HepG2 (cell line): Measurements from ENCODE around the gene CCDC33. TPM values are rescaled to one million over a fixed set of nuclear protein-coding genes. Genes with fewer than 3 reads are reported as not detected.
A peak's percentile ranks its signal among the peaks of the same experiment; 100 is the strongest.

Experiments used
- ATAC-seq: fragments of 200-7000 bp; cut with Tn5 transposase; 3 replicates; pipeline ENCODE4 v1.9.1; 2020; ENCODE audit warnings: mild to moderate bottlenecking, moderate library complexity
- BruUV-seq: library from RNA; stranded (reverse); fragments of 400-500 nt; replicated peaks from 2 replicates; lab custom pipeline; 2021; lab: Mats Ljungman, UMichigan
- CTCF ChIA-PET: fragments of 300-600 bp; formaldehyde crosslinking; extraction: SDS; loops from one replicate; lab custom pipeline; 2021; ENCODE audit warnings: low total read pairs, inconsistent platforms, low intra/inter-chr PET ratio; lab: Yijun Ruan, JAX
- POLR2A ChIA-PET: fragments of 350-600 bp; sonication (Branson Sonifier 250); formaldehyde crosslinking; loops from one replicate; lab custom pipeline; 2020; ENCODE audit warnings: antibody characterized with exemption, inconsistent platforms; lab: Yijun Ruan, JAX
- DNase-seq: peaks from one replicate; pipeline ENCODE4 v3.0.0-alpha.2; 2015; ENCODE audit warnings: low spot score
- FAIRE-seq: peaks from 3 replicates; lab custom pipeline; 2011; peaks lifted over from hg19 to GRCh38; lab: Jason Lieb, UNC
- H2AFZ ChIP-seq: one replicate; pipeline ENCODE4 v1.6.1; 2011; ENCODE audit warnings: low read length, inconsistent platforms
- H3K27ac ChIP-seq: fragments of 300-600 bp; 3 replicates; pipeline ENCODE4 v1.8.0; 2011; ENCODE audit warnings: mixed run types, mild to moderate bottlenecking, mixed read lengths, low read length, inconsistent platforms; ENCODE audit not compliant: insufficient read depth; ENCODE audit errors: extremely low read length
- H3K27me3 ChIP-seq, 2 experiments: fragments of 200-600 bp in 1 of 2; 2 replicates in 1 of 2; 3 replicates in 1 of 2; pipeline versions ENCODE4 v1.6.0 to v1.8.0; 2011; ENCODE audit warnings: low read length in 2 of 2, mild to moderate bottlenecking in 2 of 2, moderate library complexity in 2 of 2, inconsistent platforms in 1 of 2; ENCODE audit not compliant: insufficient read depth in 2 of 2, control insufficient read depth in 1 of 2
- H3K36me3 ChIP-seq, 2 experiments: fragments of 200-600 bp in 1 of 2; replicated peaks in 1 of 2; 2 replicates in 1 of 2; 3 replicates in 1 of 2; pipeline versions ENCODE4 v1.5.1 to v1.8.0; 2011; ENCODE audit warnings: low read length in 2 of 2, inconsistent platforms in 1 of 2; ENCODE audit not compliant: insufficient read depth in 2 of 2, control insufficient read depth in 1 of 2
- H3K4me1 ChIP-seq: 2 replicates; pipeline ENCODE4 v1.5.1; 2012; ENCODE audit warnings: low read length, inconsistent platforms; ENCODE audit not compliant: insufficient read depth
- H3K4me2 ChIP-seq: 2 replicates; pipeline ENCODE4 v1.6.0; 2011; ENCODE audit warnings: low read depth, low read length, inconsistent platforms
- H3K4me3 ChIP-seq, 3 experiments: fragments of 200-600 bp in 1 of 3; sonication (generic), shearing (Covaris generic) in 1 of 3; replicated peaks in 1 of 3; 2 replicates each; pipeline ENCODE4 v1.5.1; 2011 to 2016; ENCODE audit warnings: low read length in 3 of 3, inconsistent platforms in 2 of 3, low read depth in 2 of 3, mild to moderate bottlenecking in 2 of 3, control low read depth in 1 of 3, mixed read lengths in 1 of 3; ENCODE audit not compliant: insufficient read depth in 1 of 3
- H3K79me2 ChIP-seq: one replicate; pipeline ENCODE4 v1.6.1; 2011; ENCODE audit warnings: low read length, inconsistent platforms; ENCODE audit not compliant: insufficient read depth
- H3K9ac ChIP-seq: 2 replicates; pipeline ENCODE4 v1.6.0; 2011; ENCODE audit warnings: mild to moderate bottlenecking, low read depth, low read length, inconsistent platforms; ENCODE audit not compliant: insufficient read depth
- H3K9me3 ChIP-seq: 2 replicates; pipeline ENCODE4 v1.5.1; 2012; ENCODE audit warnings: mild to moderate bottlenecking, low read length
- H4K20me1 ChIP-seq: 2 replicates; pipeline ENCODE4 v1.6.0; 2011; ENCODE audit warnings: inconsistent platforms, mild to moderate bottlenecking, low read length, moderate library complexity; ENCODE audit not compliant: insufficient read depth
- ARID2 ChIP-seq: sonication (generic); formaldehyde crosslinking; IDR thresholded peaks from 2 replicates; pipeline ENCODE4 v1.8.1; 2022; ENCODE audit warnings: mild to moderate bottlenecking, missing genetic modification reagents, borderline replicate concordance
- ELK4 ChIP-seq: sonication (generic); formaldehyde crosslinking; IDR thresholded peaks from 2 replicates; pipeline ENCODE4 v1.9.0; 2021; ENCODE audit warnings: missing genetic modification reagents, borderline replicate concordance
- JUNB ChIP-seq: sonication (generic); formaldehyde crosslinking; IDR thresholded peaks from 2 replicates; pipeline ENCODE4 v1.8.0; 2022; ENCODE audit warnings: missing genetic modification reagents, mild to moderate bottlenecking, borderline replicate concordance
- NFATC3 ChIP-seq: sonication (generic); formaldehyde crosslinking; IDR thresholded peaks from 2 replicates; pipeline ENCODE4 v1.5.1; 2020; ENCODE audit warnings: mild to moderate bottlenecking, missing genetic modification reagents
- TAF1 ChIP-seq: sonication (generic); formaldehyde crosslinking; IDR thresholded peaks from 2 replicates; pipeline ENCODE4 v1.4.0; 2020; ENCODE audit warnings: missing genetic modification reagents
- TCF7 ChIP-seq: sonication (generic); IDR thresholded peaks from 2 replicates; pipeline ENCODE4 v1.6.1; 2016; ENCODE audit warnings: antibody characterized with exemption, low read depth
- THAP11 ChIP-seq: IDR thresholded peaks from 2 replicates; pipeline ENCODE4 v1.6.1; 2016; ENCODE audit warnings: missing biosample characterization, missing genetic modification reagents
- ZNF143 ChIP-seq: sonication (generic); formaldehyde crosslinking; IDR thresholded peaks from 2 replicates; pipeline ENCODE4 v1.4.0; 2020; ENCODE audit warnings: missing genetic modification reagents
- ZNF180 ChIP-seq: sonication (generic); formaldehyde crosslinking; IDR thresholded peaks from 2 replicates; pipeline ENCODE4 v1.4.0; 2020; ENCODE audit warnings: low read depth, missing genetic modification reagents, borderline replicate concordance
- ZNF276 ChIP-seq: sonication (generic); formaldehyde crosslinking; IDR thresholded peaks from 2 replicates; pipeline ENCODE4 v1.4.0; 2020; ENCODE audit warnings: mild to moderate bottlenecking, low read depth, missing genetic modification reagents
- ZNF496 ChIP-seq: sonication (generic); formaldehyde crosslinking; IDR thresholded peaks from 2 replicates; pipeline ENCODE4 v1.8.1; 2023; ENCODE audit warnings: mild to moderate bottlenecking, moderate library complexity, missing genetic modification reagents; ENCODE audit not compliant: insufficient replicate concordance
- ZNF556 ChIP-seq: sonication (generic); formaldehyde crosslinking; IDR thresholded peaks from 2 replicates; pipeline ENCODE4 v1.4.0; 2020; ENCODE audit warnings: mild to moderate bottlenecking, missing genetic modification reagents, borderline replicate concordance
- ZNF768 ChIP-seq: sonication (generic); formaldehyde crosslinking; IDR thresholded peaks from 2 replicates; pipeline ENCODE4 v1.4.0; 2020; ENCODE audit warnings: missing genetic modification reagents
- WGBS: methylation state at CpG from one replicate; pipeline ENCODE4 v1.1.6; 2017; ENCODE audit warnings: low lambda C conversion rate; 5-methylcytosine and 5-hydroxymethylcytosine counted together
- in situ Hi-C: cut with HindIII; loops from 2 replicates; pipeline ENCODE4 v1.10.0; 2017; ENCODE audit warnings: low pct_unique_long_range_greater_than_20kb; ENCODE audit not compliant: extremely low pct_ligation_motif_present
- intact Hi-C: fragments of 100-400 bp; cut with micrococcal nuclease; formaldehyde crosslinking; loops from one replicate; pipeline ENCODE4 v1.10.0; 2022; ENCODE audit not compliant: unreplicated experiment
- polyA plus RNA-seq, 8 experiments: library from polyadenylated mRNA; depleted of rRNA in 3 of 8; stranded (reverse) in 7 of 8; unstranded in 1 of 8; fragments of >200 nt; fragmentation: Illumina TruSeq in 4 of 8; extraction: Trizol in 4 of 8; gene quantifications; 2 replicates each; pipeline versions ENCODE4 v1.2.1 to v1.2.3, GENCODE V29; 2011 to 2016; ENCODE audit warnings: low read depth in 4 of 8, missing spikeins in 1 of 8, mixed read lengths in 1 of 8; ENCODE audit not compliant: insufficient read depth in 1 of 8
- total RNA-seq, 5 experiments: library from RNA; depleted of rRNA; stranded (reverse); fragments of >200 nt; fragmentation: Illumina TruSeq; extraction: Trizol; gene quantifications; 2 replicates each; pipeline ENCODE4 v1.2.3, GENCODE V29; 2016; ENCODE audit warnings: low read depth in 1 of 5
- TF ChIP-seq, protein P1 (sequence below): IDR thresholded peaks from 2 replicates; pipeline ENCODE4 v1.6.1; 2012; ENCODE audit warnings: inconsistent platforms

Gene CCDC33
- total and polyA plus RNA-seq, 2 of the 13 experiments (the other 11 are each of a cell fraction or from before 2014, with no cell fraction given): 0.30 TPM; not detected in 1

GRCh38 chr15:74336061-74337005, 100.2 kb downstream of the CCDC33 start:
- no TSS peak for BruUV-seq

GRCh38 chr15:74337146-74337545, 101.0 kb downstream of the CCDC33 start:
- intact Hi-C loops (no loop called here), in situ Hi-C loops (no loop called here)
- H3K9me3 ChIP-seq: no peaks in the 10 kb centered on the region
- no peak overlapping the region for H3K4me2 ChIP-seq
- DNase-seq (no peak), ATAC-seq (no peak), FAIRE-seq (no peak)
- no peaks in the 10 kb centered on the region for H3K36me3 ChIP-seq
- no peaks in the 10 kb centered on the region for H3K79me2 ChIP-seq
- no peak overlapping the region for H3K9ac ChIP-seq
- no CpG with 5 or more reads among the region's 5 CpGs for WGBS
- CTCF ChIA-PET: no interaction called here
- H2AFZ ChIP-seq: no peak overlapping the region
- H4K20me1 ChIP-seq: no peaks in the 10 kb centered on the region
- no peaks in the 10 kb centered on the region for H3K4me1 ChIP-seq
- H3K27ac ChIP-seq: no peak overlapping the region
- POLR2A ChIA-PET: no interaction called here
- BruUV-seq: no TSS peak
- peaks cover 2 to 46% of the 10 kb centered on the region in 2 experiments; a peak in 3 of 5 replicates for H3K27me3 ChIP-seq
- H3K4me3 ChIP-seq: no peak overlapping the region
- TF ChIP-seq THAP11 (CRISPR knock-in tag) (no peak), ZNF180 (CRISPR knock-in tag) (no peak), JUNB (no peak), TCF7 (no peak), ZNF556 (CRISPR knock-in tag) (no peak), ARID2 (CRISPR knock-in tag) (no peak), ZNF143 (no peak), ZNF496 (CRISPR knock-in tag) (no peak), NFATC3 (no peak), ZNF276 (CRISPR knock-in tag) (no peak), TAF1 (CRISPR knock-in tag) (no peak)

More at GRCh38 chr15:74336061-74337005, 100.2 kb downstream of the CCDC33 start:
- Histone ChIP-seq H3K4me3 (no peak overlapping the region), H2AFZ (no peak overlapping the region), H3K9ac (no peak overlapping the region), H3K79me2 (no peaks in the 10 kb centered on the region), H4K20me1 (no peaks in the 10 kb centered on the region), H3K27me3 (peaks cover 2 to 50% of the 10 kb centered on the region in 2 experiments; a peak in 3 of 5 replicates), H3K4me1 (no peaks in the 10 kb centered on the region)
- no peak for DNase-seq
- CTCF ChIA-PET: no interaction called here
- TF ChIP-seq, protein P1, sequence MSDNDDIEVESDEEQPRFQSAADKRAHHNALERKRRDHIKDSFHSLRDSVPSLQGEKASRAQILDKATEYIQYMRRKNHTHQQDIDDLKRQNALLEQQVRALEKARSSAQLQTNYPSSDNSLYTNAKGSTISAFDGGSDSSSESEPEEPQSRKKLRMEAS: no peak
- TF ChIP-seq ELK4: no peak
- TF ChIP-seq ZNF768 (CRISPR knock-in tag): peak; percentile 76
- TF ChIP-seq, all 625 proteins: peak for 1
- FAIRE-seq (no peak), ATAC-seq (no peak)
- no peak overlapping the region for H3K27ac ChIP-seq
- POLR2A ChIA-PET: no interaction called here
- WGBS: 26% methylated on average over 8 of the region's 9 CpGs
- H3K9me3 ChIP-seq: no peaks in the 10 kb centered on the region
- no peaks in the 10 kb centered on the region for H3K36me3 ChIP-seq
- no peak overlapping the region for H3K4me2 ChIP-seq
- in situ Hi-C loops (no loop called here), intact Hi-C loops (no loop called here)
